Measurements from ENCODE around the gene FIGN. TPM values are rescaled to one million over a fixed set of nuclear protein-coding genes. Genes with fewer than 3 reads are reported as not detected.

The FIGN gene
- total and polyA plus RNA-seq, 4 donors, result 1.1 to 7.8 (median 5.1) TPM

DNA sequence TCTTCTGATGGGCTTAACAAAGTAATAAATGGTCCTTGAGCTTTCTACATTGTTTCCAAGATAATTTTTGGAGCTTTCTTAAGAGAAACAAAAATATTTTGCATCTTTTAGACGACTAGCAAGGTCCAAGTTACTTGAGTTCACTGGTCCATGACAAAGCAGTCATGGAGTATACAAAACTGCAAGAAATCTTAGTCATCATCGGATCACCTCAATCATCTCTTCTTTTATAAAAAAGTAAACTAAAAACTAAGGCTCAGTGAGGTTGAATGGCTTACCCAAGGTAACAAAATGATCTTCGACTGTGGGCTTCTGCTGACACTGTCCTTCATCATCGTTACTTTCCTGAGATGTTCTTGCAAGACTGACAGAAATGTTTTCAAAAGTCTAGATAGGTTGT, 11.9 kb downstream of the FIGN start (continued):
- TF ChIP-seq, protein P1, sequence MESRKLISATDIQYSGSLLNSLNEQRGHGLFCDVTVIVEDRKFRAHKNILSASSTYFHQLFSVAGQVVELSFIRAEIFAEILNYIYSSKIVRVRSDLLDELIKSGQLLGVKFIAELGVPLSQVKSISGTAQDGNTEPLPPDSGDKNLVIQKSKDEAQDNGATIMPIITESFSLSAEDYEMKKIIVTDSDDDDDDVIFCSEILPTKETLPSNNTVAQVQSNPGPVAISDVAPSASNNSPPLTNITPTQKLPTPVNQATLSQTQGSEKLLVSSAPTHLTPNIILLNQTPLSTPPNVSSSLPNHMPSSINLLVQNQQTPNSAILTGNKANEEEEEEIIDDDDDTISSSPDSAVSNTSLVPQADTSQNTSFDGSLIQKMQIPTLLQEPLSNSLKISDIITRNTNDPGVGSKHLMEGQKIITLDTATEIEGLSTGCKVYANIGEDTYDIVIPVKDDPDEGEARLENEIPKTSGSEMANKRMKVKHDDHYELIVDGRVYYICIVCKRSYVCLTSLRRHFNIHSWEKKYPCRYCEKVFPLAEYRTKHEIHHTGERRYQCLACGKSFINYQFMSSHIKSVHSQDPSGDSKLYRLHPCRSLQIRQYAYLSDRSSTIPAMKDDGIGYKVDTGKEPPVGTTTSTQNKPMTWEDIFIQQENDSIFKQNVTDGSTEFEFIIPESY (IDR thresholded peaks at IDR 0.05), result no peak
- TF ChIP-seq GABPA (IDR thresholded peaks at IDR 0.05 in 1 of 2, conservative IDR thresholded peaks at IDR 0.05 in 1 of 2) (no peak), HNF4G (IDR thresholded peaks at IDR 0.05) (no peak), RAD21 (IDR thresholded peaks at IDR 0.05) (no peak)

DNA sequence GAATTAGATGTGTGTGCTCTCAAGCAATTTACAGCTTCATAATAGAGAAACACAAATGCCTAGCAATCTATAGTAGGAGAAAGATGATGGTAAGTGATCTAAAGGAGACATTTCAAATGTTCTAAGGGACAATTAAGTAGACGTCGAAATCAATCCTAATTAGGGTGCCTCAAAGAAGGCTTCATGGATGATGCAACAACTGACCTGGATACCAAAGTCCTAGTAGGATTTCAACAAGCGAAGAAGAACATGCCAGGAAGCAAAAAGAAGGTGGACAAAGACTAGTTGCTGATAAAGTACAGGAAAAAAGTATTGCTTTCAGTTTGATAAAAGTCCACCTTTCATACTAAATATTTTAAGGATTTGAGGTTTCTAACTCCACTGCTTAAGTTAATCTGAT, 12.5 kb downstream of the FIGN start:
- no peaks in the 10 kb centered on the region for H3K36me3 ChIP-seq (ENCODE audit: control insufficient read depth in 4 of 4, insufficient read depth in 3 of 4, low read depth in 1 of 4, low read length in 3 of 4)
- no peaks in the 10 kb centered on the region for H3K27me3 ChIP-seq (ENCODE audit: control insufficient read depth in 4 of 4, insufficient read depth in 4 of 4, low read length in 3 of 4)
- WGBS, result 35% methylated on average over 3 of the region's 3 CpGs
- peaks cover 0 to 9% (median 2%) of the 10 kb centered on the region in 4 donors for H3K4me1 ChIP-seq (ENCODE audit: control insufficient read depth in 4 of 4, insufficient read depth in 4 of 4, low read length in 3 of 4)
- no peak overlapping the region for H3K9ac ChIP-seq (ENCODE audit: low read depth in 1 of 2, low read length in 2 of 2)
- H3K4me3 ChIP-seq (ENCODE audit: low read depth in 1 of 3, low read length in 3 of 3), result no peak overlapping the region
- no peaks in the 10 kb centered on the region for H3K9me3 ChIP-seq (ENCODE audit: control insufficient read depth in 4 of 4, low read length in 3 of 4)
- no peak overlapping the region for H3K27ac ChIP-seq (ENCODE audit: low read depth in 1 of 2, low read length in 2 of 2)
- no peak for DNase-seq (ENCODE audit: low spot score)
- TF ChIP-seq, protein P2, sequence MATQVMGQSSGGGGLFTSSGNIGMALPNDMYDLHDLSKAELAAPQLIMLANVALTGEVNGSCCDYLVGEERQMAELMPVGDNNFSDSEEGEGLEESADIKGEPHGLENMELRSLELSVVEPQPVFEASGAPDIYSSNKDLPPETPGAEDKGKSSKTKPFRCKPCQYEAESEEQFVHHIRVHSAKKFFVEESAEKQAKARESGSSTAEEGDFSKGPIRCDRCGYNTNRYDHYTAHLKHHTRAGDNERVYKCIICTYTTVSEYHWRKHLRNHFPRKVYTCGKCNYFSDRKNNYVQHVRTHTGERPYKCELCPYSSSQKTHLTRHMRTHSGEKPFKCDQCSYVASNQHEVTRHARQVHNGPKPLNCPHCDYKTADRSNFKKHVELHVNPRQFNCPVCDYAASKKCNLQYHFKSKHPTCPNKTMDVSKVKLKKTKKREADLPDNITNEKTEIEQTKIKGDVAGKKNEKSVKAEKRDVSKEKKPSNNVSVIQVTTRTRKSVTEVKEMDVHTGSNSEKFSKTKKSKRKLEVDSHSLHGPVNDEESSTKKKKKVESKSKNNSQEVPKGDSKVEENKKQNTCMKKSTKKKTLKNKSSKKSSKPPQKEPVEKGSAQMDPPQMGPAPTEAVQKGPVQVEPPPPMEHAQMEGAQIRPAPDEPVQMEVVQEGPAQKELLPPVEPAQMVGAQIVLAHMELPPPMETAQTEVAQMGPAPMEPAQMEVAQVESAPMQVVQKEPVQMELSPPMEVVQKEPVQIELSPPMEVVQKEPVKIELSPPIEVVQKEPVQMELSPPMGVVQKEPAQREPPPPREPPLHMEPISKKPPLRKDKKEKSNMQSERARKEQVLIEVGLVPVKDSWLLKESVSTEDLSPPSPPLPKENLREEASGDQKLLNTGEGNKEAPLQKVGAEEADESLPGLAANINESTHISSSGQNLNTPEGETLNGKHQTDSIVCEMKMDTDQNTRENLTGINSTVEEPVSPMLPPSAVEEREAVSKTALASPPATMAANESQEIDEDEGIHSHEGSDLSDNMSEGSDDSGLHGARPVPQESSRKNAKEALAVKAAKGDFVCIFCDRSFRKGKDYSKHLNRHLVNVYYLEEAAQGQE (IDR thresholded peaks at IDR 0.05), result no peak
- TF ChIP-seq FOXA1 (IDR thresholded peaks at IDR 0.05) (no peak), YY1 (IDR thresholded peaks at IDR 0.05) (no peak), EGR1 (IDR thresholded peaks at IDR 0.05; ENCODE audit: low read depth in 2 of 2) (no peak), JUND (IDR thresholded peaks at IDR 0.05) (peak in 1 of 2 donors; percentile 38), NR2F2 (IDR thresholded peaks at IDR 0.05) (no peak), RXRA (IDR thresholded peaks at IDR 0.05) (no peak), TAF1 (conservative IDR thresholded peaks at IDR 0.05) (no peak), FOXA2 (IDR thresholded peaks at IDR 0.05) (no peak), HNF4A (conservative IDR thresholded peaks at IDR 0.05) (peak; percentile 81 to 88), HNF4G (IDR thresholded peaks at IDR 0.05) (peak; percentile 70), SP1 (IDR thresholded peaks at IDR 0.05) (peak; percentile 35), GABPA (IDR thresholded peaks at IDR 0.05 in 1 of 2, conservative IDR thresholded peaks at IDR 0.05 in 1 of 2) (no peak), RAD21 (IDR thresholded peaks at IDR 0.05) (no peak)
- TF ChIP-seq, protein P3, sequence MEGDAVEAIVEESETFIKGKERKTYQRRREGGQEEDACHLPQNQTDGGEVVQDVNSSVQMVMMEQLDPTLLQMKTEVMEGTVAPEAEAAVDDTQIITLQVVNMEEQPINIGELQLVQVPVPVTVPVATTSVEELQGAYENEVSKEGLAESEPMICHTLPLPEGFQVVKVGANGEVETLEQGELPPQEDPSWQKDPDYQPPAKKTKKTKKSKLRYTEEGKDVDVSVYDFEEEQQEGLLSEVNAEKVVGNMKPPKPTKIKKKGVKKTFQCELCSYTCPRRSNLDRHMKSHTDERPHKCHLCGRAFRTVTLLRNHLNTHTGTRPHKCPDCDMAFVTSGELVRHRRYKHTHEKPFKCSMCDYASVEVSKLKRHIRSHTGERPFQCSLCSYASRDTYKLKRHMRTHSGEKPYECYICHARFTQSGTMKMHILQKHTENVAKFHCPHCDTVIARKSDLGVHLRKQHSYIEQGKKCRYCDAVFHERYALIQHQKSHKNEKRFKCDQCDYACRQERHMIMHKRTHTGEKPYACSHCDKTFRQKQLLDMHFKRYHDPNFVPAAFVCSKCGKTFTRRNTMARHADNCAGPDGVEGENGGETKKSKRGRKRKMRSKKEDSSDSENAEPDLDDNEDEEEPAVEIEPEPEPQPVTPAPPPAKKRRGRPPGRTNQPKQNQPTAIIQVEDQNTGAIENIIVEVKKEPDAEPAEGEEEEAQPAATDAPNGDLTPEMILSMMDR (IDR thresholded peaks at IDR 0.05; ENCODE audit: low read depth, low read length, missing input control), result no peak
- TF ChIP-seq, protein P4, sequence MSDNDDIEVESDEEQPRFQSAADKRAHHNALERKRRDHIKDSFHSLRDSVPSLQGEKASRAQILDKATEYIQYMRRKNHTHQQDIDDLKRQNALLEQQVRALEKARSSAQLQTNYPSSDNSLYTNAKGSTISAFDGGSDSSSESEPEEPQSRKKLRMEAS (IDR thresholded peaks at IDR 0.05), result no peak
- TF ChIP-seq, protein P1 (IDR thresholded peaks at IDR 0.05), result no peak
- TF ChIP-seq, protein P5, sequence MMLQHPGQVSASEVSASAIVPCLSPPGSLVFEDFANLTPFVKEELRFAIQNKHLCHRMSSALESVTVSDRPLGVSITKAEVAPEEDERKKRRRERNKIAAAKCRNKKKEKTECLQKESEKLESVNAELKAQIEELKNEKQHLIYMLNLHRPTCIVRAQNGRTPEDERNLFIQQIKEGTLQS (IDR thresholded peaks at IDR 0.05), result peak; percentile 66

All from liver (tissue), 9 donors.